Suprapubic skin (tissue), 4 donors: Measurements from ENCODE around the gene C2CD2L. TPM values are rescaled to one million over a fixed set of nuclear protein-coding genes. Genes with fewer than 3 reads are reported as not detected.
"Not testable (repeated sequence)": the region's sequence is repeated elsewhere in the genome, so short reads cannot be mapped to it uniquely, and the experiment has no call there.

Source experiments
- DNase-seq, 2 donors: peaks; one replicate each; pipeline ENCODE4 v3.0.0-alpha.2; 2019; ENCODE audit warnings: low spot score in 2 of 2
- H3K27ac ChIP-seq: fragments of 200-600 bp; sonication (generic); one replicate; pipeline ENCODE4 v1.5.1; 2019
- H3K27me3 ChIP-seq: fragments of 200-600 bp; sonication (generic); one replicate; pipeline ENCODE4 v1.5.1; 2019
- H3K36me3 ChIP-seq: fragments of 200-600 bp; sonication (generic); one replicate; pipeline ENCODE4 v1.5.1; 2019
- H3K4me1 ChIP-seq: fragments of 200-600 bp; sonication (generic); one replicate; pipeline ENCODE4 v1.5.1; 2019
- H3K4me3 ChIP-seq: fragments of 200-600 bp; sonication (generic); one replicate; pipeline ENCODE4 v1.5.1; 2019; ENCODE audit warnings: mild to moderate bottlenecking
- H3K9me3 ChIP-seq: fragments of 200-600 bp; sonication (generic); one replicate; pipeline ENCODE4 v1.5.1; 2019
- CTCF ChIP-seq, 2 donors: fragments of 200-600 bp in 1 of 2; fragments of 450-650 bp in 1 of 2; sonication (generic) in 1 of 2; IDR thresholded peaks; one replicate each; pipeline ENCODE4 v1.5.1; 2016 to 2019; ENCODE audit warnings: antibody characterized with exemption in 2 of 2, mild to moderate bottlenecking in 1 of 2, moderate library complexity in 1 of 2
- EP300 ChIP-seq: sonication (generic); formaldehyde crosslinking; IDR thresholded peaks from one replicate; pipeline ENCODE4 v1.6.1; 2017; ENCODE audit warnings: antibody characterized with exemption
- POLR2A ChIP-seq, 2 donors: fragments of 450-650 bp; IDR thresholded peaks; one replicate each; pipeline ENCODE4 v1.6.1; 2017; ENCODE audit warnings: antibody characterized with exemption in 2 of 2, mild to moderate bottlenecking in 2 of 2, moderate library complexity in 2 of 2
- POLR2AphosphoS5 ChIP-seq, 3 donors: sonication (generic); formaldehyde crosslinking; IDR thresholded peaks; one replicate each; pipeline ENCODE4 v1.6.1; 2017; ENCODE audit warnings: antibody characterized with exemption in 3 of 3
- WGBS: methylation state at CpG from one replicate; pipeline ENCODE4 v1.1.5; 2018; 5-methylcytosine and 5-hydroxymethylcytosine counted together
- total RNA-seq, 4 donors: library from RNA; depleted of rRNA; stranded (reverse); fragments of >200 nt; gene quantifications; one replicate each; pipeline ENCODE4 v1.1.0, GENCODE V29; 2016

C2CD2L gene
- 10 to 100 TPM; 20.1 to 25.9 (median 21.5) TPM for total RNA-seq

DNA sequence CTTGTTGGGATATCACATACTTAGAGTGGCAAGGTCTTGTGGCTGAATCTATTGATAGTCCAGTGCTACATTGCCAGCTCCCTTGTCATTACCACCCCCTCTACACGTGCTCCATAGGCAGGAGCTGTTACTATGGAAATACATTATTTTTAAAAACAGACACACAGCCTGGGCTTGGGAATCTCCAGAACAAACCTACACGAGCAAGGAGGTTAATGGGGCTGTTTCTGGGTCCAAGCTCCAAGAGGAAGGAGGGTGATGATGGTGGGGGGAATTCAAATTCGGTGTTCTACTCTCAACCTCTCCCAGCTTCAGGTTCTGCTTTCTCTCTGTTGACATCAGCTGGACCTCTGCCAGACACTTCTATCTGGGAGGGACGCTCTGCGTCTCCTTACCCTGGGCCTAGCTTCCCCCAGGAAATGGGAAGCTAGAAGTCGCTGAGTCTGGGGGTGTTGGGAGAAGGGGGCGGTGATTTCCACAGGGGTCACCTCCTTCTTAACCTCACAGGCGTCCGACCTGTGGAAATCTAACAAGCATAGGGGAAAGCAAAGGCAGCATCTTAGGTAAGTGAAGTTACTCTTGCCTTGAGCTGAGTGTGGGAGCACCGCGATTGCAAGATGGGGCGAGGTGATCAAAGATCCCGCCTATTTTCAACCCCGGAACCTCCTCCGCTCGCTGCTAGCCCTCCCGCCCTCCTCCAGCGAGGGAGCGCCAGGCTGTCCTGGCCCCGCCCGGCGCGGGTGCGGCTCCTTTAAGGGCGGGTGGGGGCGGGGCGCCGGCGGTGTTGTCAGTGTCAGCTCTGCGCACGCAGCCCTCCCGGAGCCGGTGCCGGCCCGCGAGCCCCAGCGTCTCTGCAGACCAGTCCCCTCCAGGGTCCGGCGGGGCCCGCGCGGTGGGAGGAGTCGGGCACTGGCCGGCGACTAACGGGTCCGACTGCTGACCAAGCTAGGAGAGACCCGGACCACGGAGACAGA lies at the start of gene C2CD2L:
C2CD2L (plus strand) TSS at position 781 of the 974 bp plus-strand sequence. CDS start 398 bp downstream, outside the sequence.
- Histone ChIP-seq H3K36me3 (peaks cover 11% of the 10 kb centered on the region), H3K27ac (peak within 1 kb of the TSS; percentile 81), H3K27me3 (no peaks in the 10 kb centered on the region), H3K9me3 (no peaks in the 10 kb centered on the region), H3K4me3 (peak within 1 kb of the TSS; percentile 97), H3K4me1 (peaks cover 46% of the 10 kb centered on the region)
- TF ChIP-seq POLR2AphosphoS5 (IDR thresholded peaks at IDR 0.05) (peak in 1 of 3 donors; percentile 14), POLR2A (IDR thresholded peaks at IDR 0.05) (no peak)
- peak; percentile 93 to 94 for DNase-seq
- WGBS: under 1% methylated on average over 32 of the region's 49 CpGs

DNA sequence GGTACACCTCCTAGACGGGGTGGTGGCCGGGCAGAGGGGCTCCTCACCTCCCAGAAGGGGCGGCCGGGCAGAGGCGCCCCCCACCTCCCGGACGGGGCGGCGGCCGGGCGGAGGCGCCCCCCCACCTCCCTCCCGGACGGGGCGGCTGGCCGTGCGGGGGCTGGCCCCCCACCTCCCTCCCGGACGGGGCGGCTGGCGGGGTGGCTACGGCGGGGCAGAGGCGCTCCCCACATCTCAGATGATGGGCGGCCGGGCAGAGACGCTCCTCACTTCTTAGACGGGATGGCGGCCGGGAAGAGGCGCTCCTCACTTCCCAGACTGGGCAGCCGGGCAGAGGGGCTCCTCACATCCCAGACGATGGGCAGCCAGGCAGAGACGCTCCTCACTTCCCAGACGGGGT lies 48.0 kb upstream of the C2CD2L start:
- H3K27me3 ChIP-seq, H3K4me3 ChIP-seq, DNase-seq, H3K9me3 ChIP-seq, H3K27ac ChIP-seq, H3K36me3 ChIP-seq: not testable (repeated sequence)
- 91% methylated on average over 4 of the region's 35 CpGs for WGBS
- peaks cover 21% of the 10 kb centered on the region for H3K4me1 ChIP-seq

DNA sequence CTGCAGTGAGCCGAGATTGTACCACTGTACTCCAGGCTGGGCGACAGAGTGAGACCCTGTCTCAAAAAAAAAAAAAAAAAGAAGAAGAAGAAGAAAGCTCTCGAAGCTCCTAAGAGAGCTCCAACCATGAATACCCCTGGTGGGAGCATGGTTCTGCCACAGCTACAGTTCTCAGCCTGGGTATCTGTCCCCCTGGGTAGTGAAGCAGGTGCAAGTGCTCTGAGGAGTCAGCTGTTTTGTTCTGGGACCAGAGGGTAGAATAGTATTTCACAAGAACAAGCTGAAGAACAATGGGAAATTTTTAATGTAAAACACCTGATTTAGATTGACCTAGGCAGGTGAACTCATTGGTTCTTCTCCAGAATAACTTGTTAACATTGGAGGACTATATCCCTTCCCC lies 45.9 kb upstream of the C2CD2L start:
- H3K27ac ChIP-seq: no peak overlapping the region
- H3K36me3 ChIP-seq: no peaks in the 10 kb centered on the region
- TF ChIP-seq POLR2AphosphoS5 (IDR thresholded peaks at IDR 0.05): no peak
- TF ChIP-seq POLR2A (IDR thresholded peaks at IDR 0.05): no peak
- no peak overlapping the region for H3K4me3 ChIP-seq
- WGBS: 96% methylated on average over 3 of the region's 3 CpGs
- no peaks in the 10 kb centered on the region for H3K27me3 ChIP-seq
- peaks cover 21% of the 10 kb centered on the region for H3K4me1 ChIP-seq
- DNase-seq: no peak
- no peaks in the 10 kb centered on the region for H3K9me3 ChIP-seq

DNA sequence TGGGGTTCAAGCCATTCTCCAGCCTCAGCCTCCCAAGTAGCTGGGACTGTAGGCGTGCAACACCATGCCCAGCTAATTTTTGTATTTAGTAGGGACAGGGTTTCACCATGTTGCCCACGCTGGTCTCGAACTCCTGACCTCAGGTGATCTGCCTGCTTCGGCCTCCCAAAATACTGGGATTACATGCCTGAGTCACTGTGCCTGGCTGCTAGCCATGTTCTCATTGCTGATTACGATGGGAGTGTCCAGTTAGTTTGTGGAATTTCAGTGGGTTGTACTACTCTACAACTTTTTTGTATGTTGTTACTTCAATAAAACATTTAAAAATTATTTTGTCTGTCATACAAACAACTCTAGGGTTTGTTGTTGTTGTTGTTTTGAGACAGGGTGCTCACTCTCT lies 44.4 kb upstream of the C2CD2L start:
- Histone ChIP-seq H3K9me3 (no peaks in the 10 kb centered on the region), H3K27me3 (no peaks in the 10 kb centered on the region), H3K27ac (no peak overlapping the region), H3K4me3 (no peak overlapping the region), H3K36me3 (no peaks in the 10 kb centered on the region), H3K4me1 (peaks cover 25% of the 10 kb centered on the region)
- no peak for DNase-seq
- 48% methylated on average over 5 of the region's 5 CpGs for WGBS
- TF ChIP-seq CTCF (IDR thresholded peaks at IDR 0.05) (no peak), POLR2AphosphoS5 (IDR thresholded peaks at IDR 0.05) (no peak), POLR2A (IDR thresholded peaks at IDR 0.05) (no peak), EP300 (no peak)

DNA sequence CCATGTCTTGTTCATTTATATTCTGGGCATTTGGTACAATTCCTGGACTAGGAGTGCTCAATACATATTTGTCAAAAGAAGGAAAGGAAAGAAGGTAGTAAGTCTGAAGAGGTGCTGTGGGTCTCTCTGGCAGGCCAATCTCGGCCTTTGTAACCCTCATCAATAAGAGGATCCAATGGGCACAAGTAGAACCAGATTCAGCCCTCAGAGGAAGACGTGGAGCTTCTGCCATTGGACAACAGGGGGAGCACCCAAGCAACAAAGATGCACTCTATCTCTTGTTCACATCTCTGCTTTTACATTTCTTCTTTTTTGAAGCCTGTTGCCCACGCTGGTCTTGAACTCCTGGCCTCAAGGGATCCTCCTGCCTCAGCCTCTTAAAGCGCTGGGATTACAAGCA lies 41.8 kb upstream of the C2CD2L start:
- H3K4me1 ChIP-seq: peaks cover 37% of the 10 kb centered on the region
- no peak overlapping the region for H3K4me3 ChIP-seq
- H3K36me3 ChIP-seq: peaks cover 5% of the 10 kb centered on the region
- H3K27ac ChIP-seq: no peak overlapping the region
- peak in 1 of 2 donors; percentile 35 for TF ChIP-seq CTCF (IDR thresholded peaks at IDR 0.05)
- TF ChIP-seq EP300: no peak
- H3K27me3 ChIP-seq: no peaks in the 10 kb centered on the region
- H3K9me3 ChIP-seq: no peaks in the 10 kb centered on the region
- DNase-seq: no peak
- WGBS: 67% methylated on average over 4 of the region's 4 CpGs

- WGBS: under 1% methylated on average over 26 of the region's 49 CpGs
- Histone ChIP-seq H3K27ac (peak within 1 kb of the TSS; percentile 93), H3K27me3 (no peaks in the 10 kb centered on the region), H3K36me3 (peaks cover 27% of the 10 kb centered on the region), H3K4me3 (peak within 1 kb of the TSS; percentile 94), H3K4me1 (peaks cover 37% of the 10 kb centered on the region), H3K9me3 (no peaks in the 10 kb centered on the region)
- TF ChIP-seq CTCF (IDR thresholded peaks at IDR 0.05) (no peak), POLR2A (IDR thresholded peaks at IDR 0.05) (peak in 1 of 2 donors; percentile 56), EP300 (no peak), POLR2AphosphoS5 (IDR thresholded peaks at IDR 0.05) (peak in 2 of 3 donors; percentile 36 to 74)
- DNase-seq: peak; percentile 99
Observed at GRCh38 chr11:119067371-119068222, 39.5 kb upstream of the C2CD2L start, which contains the start of gene VPS11. Gene VPS11, plus strand, starts transcription at chr11:119067818. Its CDS starts 6 bp downstream, at chr11:119067824.
